Lower leg skin (tissue), 3 donors: ENCODE data around the gene P2RY1.

Source experiments
- CTCF ChIP-seq, 3 donors: fragments of 450-650 bp; IDR thresholded peaks; one replicate each; pipeline ENCODE4 v1.5.1; 2016; ENCODE audit warnings: antibody characterized with exemption in 3 of 3, mild to moderate bottlenecking in 3 of 3, moderate library complexity in 2 of 3
- POLR2A ChIP-seq, 2 donors: fragments of 450-650 bp; IDR thresholded peaks; one replicate each; pipeline ENCODE4 v1.6.1; 2016 to 2017; ENCODE audit warnings: antibody characterized with exemption in 2 of 2, mild to moderate bottlenecking in 1 of 2, moderate library complexity in 1 of 2

- TF ChIP-seq CTCF (IDR thresholded peaks at IDR 0.05): no peak
- no peak for TF ChIP-seq POLR2A (IDR thresholded peaks at IDR 0.05)
These were observed 22.2 kb downstream of the P2RY1 start for GRCh38 chr3:152857082-152857481.
